Psoas muscle (tissue), 8 donors: ENCODE results near the gene IAH1. TPM values are rescaled to one million over a fixed set of nuclear protein-coding genes. Genes with fewer than 3 reads are reported as not detected.

Experiments
- ATAC-seq, 4 donors: fragments of 200-7000 bp; cut with Tn5 transposase; one replicate each; pipeline ENCODE4 v1.9.1; 2020; ENCODE audit warnings: moderate library complexity in 3 of 4, mild to moderate bottlenecking in 2 of 4
- DNase-seq, 2 donors: peaks; one replicate each; pipeline ENCODE4 v3.0.0-alpha.2; 2020
- H3K27ac ChIP-seq: fragments of 200-600 bp; one replicate; pipeline ENCODE4 v1.8.0; 2022
- H3K27me3 ChIP-seq, 3 donors: fragments of 200-600 bp in 1 of 3; one replicate each; pipeline versions ENCODE4 v1.6.1 to v1.8.0; 2013 to 2022; ENCODE audit warnings: low read length in 2 of 3, mild to moderate bottlenecking in 2 of 3, moderate library complexity in 1 of 3; ENCODE audit not compliant: insufficient read depth in 3 of 3
- H3K36me3 ChIP-seq, 2 donors: fragments of 200-600 bp in 1 of 2; one replicate each; pipeline versions ENCODE4 v1.6.1 to v1.8.0; 2013 to 2022; ENCODE audit warnings: low read depth in 1 of 2, mild to moderate bottlenecking in 1 of 2, moderate library complexity in 1 of 2; ENCODE audit not compliant: insufficient read depth in 1 of 2
- H3K4me1 ChIP-seq: fragments of 200-600 bp; one replicate; pipeline ENCODE4 v1.8.0; 2022
- H3K4me3 ChIP-seq: fragments of 200-600 bp; one replicate; pipeline ENCODE4 v1.8.0; 2022; ENCODE audit warnings: mild to moderate bottlenecking
- H3K9me3 ChIP-seq: fragments of 200-600 bp; one replicate; pipeline ENCODE4 v1.8.0; 2022
- CTCF ChIP-seq: fragments of 200-600 bp; IDR thresholded peaks from one replicate; pipeline ENCODE4 v1.8.0; 2022; ENCODE audit warnings: antibody characterized with exemption
- WGBS, 3 donors: extraction: QIAGEN DNeasy Blood & Tissue Kit; methylation state at CpG; one replicate each; pipeline versions ENCODE4 v1.1.6 to v1.1.7; 2013; 5-methylcytosine and 5-hydroxymethylcytosine counted together
- intact Hi-C, 2 donors: fragments of 100-400 bp; cut with DNase I; formaldehyde crosslinking; loops; one replicate each; pipeline versions ENCODE4 v1.11.0 to v1.14.2; 2022
- polyA plus RNA-seq, 3 donors: library from polyadenylated mRNA; stranded (reverse); fragments of 200-250 nt; gene quantifications; one replicate each; pipeline ENCODE4 v1.2.3, GENCODE V29; 2013
- total RNA-seq, 4 donors: library from RNA; stranded (reverse); fragmentation: NEBNext Ultra II Directional in 2 of 4; extraction: Animal tissue kit (Norgen Biotek cat#: 25700) in 2 of 4; gene quantifications; one replicate each; pipeline versions ENCODE4 v1.2.1 to v1.2.4, GENCODE V29; 2021 to 2023
- donor health status: healthy with polysubstance abuse.
- donor health status: DM: no; HTN: no; CAD: no; lungs with moderate emphysema.
- donor health status: Bipolar disorder and iron deficiency.
- donor health status: healthy.
- donor health status: DM: yes; HTN: yes; CAD: no.
- donor health status: DM: no; HTN: no; CAD: no.
- donor health status: DM: no; HTN: no; CAD: no.
- donor health status: DM: yes; HTN: yes; CAD: no.

Gene IAH1
- total and polyA plus RNA-seq, 7 donors, result 30.1 to 63.0 (median 49.9) TPM

- no peak for TF ChIP-seq CTCF
- Histone ChIP-seq H3K36me3 (peaks cover 3 to 62% of the 10 kb centered on the region in 2 donors), H3K4me3 (no peak overlapping the region), H3K27me3 (no peaks in the 10 kb centered on the region), H3K4me1 (peaks cover 29% of the 10 kb centered on the region), H3K27ac (no peak overlapping the region), H3K9me3 (no peaks in the 10 kb centered on the region)
- intact Hi-C loops, result no loop called here
- DNase-seq (no peak), ATAC-seq (no peak)
- WGBS, 3 donors, result 79 to 91% (median 80%) methylated on average over 7 of the region's 7 CpGs
Measured at GRCh38 chr2:9477914-9478313, 3.6 kb downstream of the IAH1 start.

GRCh38 chr2:9478526-9478925, 4.2 kb downstream of the IAH1 start:
- DNase-seq, result no peak
- 46 to 55% (median 54%) methylated on average over 3 of the region's 3 CpGs for WGBS, 3 donors
- intact Hi-C loops, result no loop called here

DNA sequence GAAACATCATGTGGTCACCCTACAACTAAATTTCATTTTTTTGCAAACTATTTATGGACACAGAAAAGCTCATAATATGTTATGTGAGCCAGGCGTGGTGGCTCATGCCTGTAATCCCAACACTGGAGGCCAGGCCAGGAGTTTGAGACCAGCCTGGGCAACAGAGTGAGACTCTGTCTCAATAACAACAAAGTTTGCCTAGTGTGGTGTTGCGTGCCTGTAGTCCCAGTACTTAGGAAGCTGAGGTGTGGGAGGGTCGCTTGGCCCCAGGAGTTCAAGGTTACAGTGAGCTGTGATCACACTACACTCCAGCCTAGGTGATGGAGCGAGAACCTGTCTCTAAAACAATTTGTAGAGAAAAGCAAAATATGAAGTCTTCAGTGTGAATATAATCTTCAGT, 5.8 kb downstream of the IAH1 start:
- intact Hi-C loops, result loop anchor here in 1 of 2 donors (5.0 kb wide), 1 partner anchor 147 kb away; no protein-coding TSS in a partner anchor
- no peak overlapping the region for H3K27ac ChIP-seq
- DNase-seq, result no peak
- TF ChIP-seq CTCF, result no peak
- no peak overlapping the region for H3K4me3 ChIP-seq
- ATAC-seq, result no peak
- peaks cover 10 to 84% of the 10 kb centered on the region in 2 donors for H3K36me3 ChIP-seq
- WGBS, 3 donors, result 92 to 96% (median 92%) methylated on average over 4 of the region's 4 CpGs
- no peaks in the 10 kb centered on the region for H3K9me3 ChIP-seq
- H3K4me1 ChIP-seq, result peaks cover 25% of the 10 kb centered on the region
- H3K27me3 ChIP-seq, result no peaks in the 10 kb centered on the region

More at GRCh38 chr2:9478526-9478925, 4.2 kb downstream of the IAH1 start:
- no peak for TF ChIP-seq CTCF
- no peaks in the 10 kb centered on the region for H3K27me3 ChIP-seq
- peak overlapping the region; percentile 54 for H3K27ac ChIP-seq
- H3K9me3 ChIP-seq, result no peaks in the 10 kb centered on the region
- ATAC-seq, result peak in 1 of 4 donors; percentile 21
- H3K36me3 ChIP-seq, result peaks cover 3 to 68% of the 10 kb centered on the region in 2 donors
- peaks cover 29% of the 10 kb centered on the region for H3K4me1 ChIP-seq
- H3K4me3 ChIP-seq, result no peak overlapping the region

DNA sequence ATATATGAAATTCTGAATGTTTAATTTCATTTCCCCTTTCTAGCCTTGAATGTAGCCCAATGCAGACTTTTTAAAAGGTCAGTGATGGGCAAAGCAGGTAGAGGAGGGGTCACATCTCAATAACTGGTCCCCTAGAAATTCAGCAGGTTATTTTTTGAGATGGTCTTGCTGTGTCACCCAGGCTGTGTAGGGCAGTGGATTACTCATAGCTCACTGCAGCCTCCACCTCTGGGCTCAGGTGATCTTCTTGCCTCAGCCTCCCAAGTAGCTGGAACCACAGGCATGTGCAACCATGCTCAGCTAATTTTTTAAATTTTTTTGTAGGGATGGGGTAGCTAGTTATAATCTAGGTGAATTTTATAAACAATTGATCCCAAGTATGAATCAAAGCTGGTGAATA, 8.8 kb downstream of the IAH1 start:
- Histone ChIP-seq H3K4me3 (no peak overlapping the region), H3K27ac (no peak overlapping the region), H3K27me3 (no peaks in the 10 kb centered on the region), H3K36me3 (peaks cover 13 to 96% of the 10 kb centered on the region in 2 donors), H3K9me3 (no peaks in the 10 kb centered on the region), H3K4me1 (peaks cover 7% of the 10 kb centered on the region)
- ATAC-seq (no peak), DNase-seq (no peak)
- intact Hi-C loops, result loop anchor here in 1 of 2 donors (5.0 kb wide), 1 partner anchor 144 kb away; no protein-coding TSS in a partner anchor
- TF ChIP-seq CTCF, result no peak

GRCh38 chr2:9484533-9484932, 10.2 kb downstream of the IAH1 start:
- no peaks in the 10 kb centered on the region for H3K9me3 ChIP-seq
- WGBS, 3 donors, result 83 to 89% (median 89%) methylated on average over 5 of the region's 5 CpGs
- H3K27me3 ChIP-seq, result no peaks in the 10 kb centered on the region
- DNase-seq, result no peak
- H3K4me3 ChIP-seq, result no peak overlapping the region
- TF ChIP-seq CTCF, result no peak
- peak in 3 of 4 donors; percentile 36 to 52 (median 52) for ATAC-seq
- H3K36me3 ChIP-seq, result peaks cover 13 to 97% of the 10 kb centered on the region in 2 donors
- H3K27ac ChIP-seq, result peak overlapping the region; percentile 16
- intact Hi-C loops, result loop anchor here in 1 of 2 donors (5.0 kb wide), 1 partner anchor 143 kb away; no protein-coding TSS in a partner anchor
- no peaks in the 10 kb centered on the region for H3K4me1 ChIP-seq
